ENCODE results near the gene BTN3A1.

- TF ChIP-seq, protein P1, sequence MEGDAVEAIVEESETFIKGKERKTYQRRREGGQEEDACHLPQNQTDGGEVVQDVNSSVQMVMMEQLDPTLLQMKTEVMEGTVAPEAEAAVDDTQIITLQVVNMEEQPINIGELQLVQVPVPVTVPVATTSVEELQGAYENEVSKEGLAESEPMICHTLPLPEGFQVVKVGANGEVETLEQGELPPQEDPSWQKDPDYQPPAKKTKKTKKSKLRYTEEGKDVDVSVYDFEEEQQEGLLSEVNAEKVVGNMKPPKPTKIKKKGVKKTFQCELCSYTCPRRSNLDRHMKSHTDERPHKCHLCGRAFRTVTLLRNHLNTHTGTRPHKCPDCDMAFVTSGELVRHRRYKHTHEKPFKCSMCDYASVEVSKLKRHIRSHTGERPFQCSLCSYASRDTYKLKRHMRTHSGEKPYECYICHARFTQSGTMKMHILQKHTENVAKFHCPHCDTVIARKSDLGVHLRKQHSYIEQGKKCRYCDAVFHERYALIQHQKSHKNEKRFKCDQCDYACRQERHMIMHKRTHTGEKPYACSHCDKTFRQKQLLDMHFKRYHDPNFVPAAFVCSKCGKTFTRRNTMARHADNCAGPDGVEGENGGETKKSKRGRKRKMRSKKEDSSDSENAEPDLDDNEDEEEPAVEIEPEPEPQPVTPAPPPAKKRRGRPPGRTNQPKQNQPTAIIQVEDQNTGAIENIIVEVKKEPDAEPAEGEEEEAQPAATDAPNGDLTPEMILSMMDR (conservative IDR thresholded peaks at IDR 0.05; ENCODE audit: low read length): no peak
- TF ChIP-seq EZH2phosphoT487 (IDR thresholded peaks at IDR 0.05; ENCODE audit: borderline replicate concordance, low read depth, low read length): no peak
Measured at GRCh38 chr6:26412954-26413353, 10.9 kb downstream of the BTN3A1 start.

Data from OCI-LY7 (cell line).